HEK293T (cell line): ENCODE data around the gene TRDMT1.

Experiments
- CTCF ChIA-PET: fragments of 350-600 bp; formaldehyde crosslinking; extraction: SDS; loops from one replicate; lab custom pipeline; 2021; ENCODE audit warnings: antibody characterized with exemption, inconsistent platforms; lab: Yijun Ruan, JAX
- POLR2A ChIA-PET: fragments of 350-600 bp; formaldehyde crosslinking; extraction: SDS; loops from one replicate; lab custom pipeline; 2020; ENCODE audit warnings: antibody characterized with exemption, inconsistent platforms; lab: Yijun Ruan, JAX
- DNase-seq: peaks from one replicate; pipeline ENCODE4 v3.0.0; 2012; ENCODE audit warnings: mixed read lengths; ENCODE audit errors: extremely low spot score
- ARNT ChIP-seq: fragments of 450-650 bp; IDR thresholded peaks from 2 replicates; pipeline ENCODE4 v1.6.1; 2017; ENCODE audit warnings: mild to moderate bottlenecking
- BHLHE40 ChIP-seq: fragments of 450-650 bp; IDR thresholded peaks from 2 replicates; pipeline ENCODE4 v1.6.1; 2016; ENCODE audit warnings: mild to moderate bottlenecking, moderate library complexity, borderline replicate concordance
- CTBP1 ChIP-seq: fragments of 450-650 bp; IDR thresholded peaks from 2 replicates; pipeline ENCODE4 v1.6.1; 2016; ENCODE audit warnings: borderline replicate concordance
- ELF4 ChIP-seq: fragments of 450-650 bp; IDR thresholded peaks from 2 replicates; pipeline ENCODE4 v1.6.1; 2017; ENCODE audit warnings: antibody characterized with exemption
- FOXA1 ChIP-seq: fragments of 450-650 bp; IDR thresholded peaks from 2 replicates; pipeline ENCODE4 v1.6.1; 2016; ENCODE audit warnings: mild to moderate bottlenecking
- FOXK2 ChIP-seq: fragments of 450-650 bp; IDR thresholded peaks from 2 replicates; pipeline ENCODE4 v1.6.1; 2016; ENCODE audit warnings: mild to moderate bottlenecking
- FOXM1 ChIP-seq: fragments of 450-650 bp; IDR thresholded peaks from 2 replicates; pipeline ENCODE4 v1.6.1; 2017; ENCODE audit warnings: mild to moderate bottlenecking, borderline replicate concordance
- HDGF ChIP-seq: fragments of 450-650 bp; IDR thresholded peaks from 2 replicates; pipeline ENCODE4 v1.6.1; 2017; ENCODE audit warnings: antibody characterized with exemption, borderline replicate concordance
- L3MBTL2 ChIP-seq: fragments of 450-650 bp; conservative IDR thresholded peaks from 2 replicates; pipeline ENCODE4 v1.6.1; 2016; ENCODE audit warnings: mild to moderate bottlenecking
- LEF1 ChIP-seq: fragments of 450-650 bp; IDR thresholded peaks from 2 replicates; pipeline ENCODE4 v1.6.1; 2017; ENCODE audit warnings: mild to moderate bottlenecking, borderline replicate concordance
- NFRKB ChIP-seq: fragments of 450-650 bp; IDR thresholded peaks from 2 replicates; pipeline ENCODE4 v1.6.1; 2016; ENCODE audit warnings: mild to moderate bottlenecking, moderate library complexity
- PKNOX1 ChIP-seq: fragments of 450-650 bp; IDR thresholded peaks from 2 replicates; pipeline ENCODE4 v1.6.1; 2016
- SP1 ChIP-seq: fragments of 450-650 bp; IDR thresholded peaks from 2 replicates; pipeline ENCODE4 v1.6.1; 2017
- SUZ12 ChIP-seq: fragments of 450-650 bp; IDR thresholded peaks from 2 replicates; pipeline ENCODE4 v1.6.1; 2016; ENCODE audit warnings: mild to moderate bottlenecking
- TARDBP ChIP-seq: fragments of 450-650 bp; IDR thresholded peaks from 2 replicates; pipeline ENCODE4 v1.6.1; 2016
- ZNF384 ChIP-seq: fragments of 450-650 bp; IDR thresholded peaks from 2 replicates; pipeline ENCODE4 v1.6.1; 2016

TRDMT1 gene

DNA sequence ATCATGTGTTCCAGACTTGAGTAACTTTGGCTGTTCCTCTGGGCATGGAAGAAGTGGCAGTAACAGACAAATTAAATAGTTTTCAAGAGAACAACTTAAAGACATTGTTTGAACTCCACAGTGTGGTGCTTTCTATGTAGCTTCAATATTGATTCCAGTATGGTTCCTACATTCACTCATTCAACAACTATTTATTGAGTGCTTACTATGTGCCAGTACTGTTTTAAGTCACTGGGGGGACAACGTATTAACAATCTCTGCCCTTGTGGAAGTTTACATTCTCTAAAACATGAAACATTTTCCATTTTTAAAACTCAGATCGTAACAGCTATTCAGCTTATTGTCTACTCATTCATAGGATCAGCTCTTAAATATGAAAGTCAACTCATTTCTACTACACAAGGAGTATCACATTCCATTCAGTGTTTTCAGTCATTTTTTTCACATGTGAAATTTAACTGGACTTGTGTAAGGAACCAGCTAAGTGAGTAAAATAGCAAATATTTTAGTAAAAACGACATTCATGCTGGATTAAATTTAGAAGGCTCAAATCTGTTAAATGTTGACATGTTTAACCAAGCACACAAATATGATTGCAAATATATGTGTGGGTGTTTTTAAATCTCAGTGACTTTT is 58.3 kb downstream of the TRDMT1 start:
- CTCF ChIA-PET = interaction anchor here (0.6 to 1.1 kb wide), 2 partner anchors 192 to 198 kb away, joined by 3 read pairs; no protein-coding TSS in a partner anchor
- POLR2A ChIA-PET = no interaction called here
- TF ChIP-seq NFRKB (no peak), ZNF384 (no peak), HDGF (no peak), ARNT (no peak), L3MBTL2 (no peak), CTBP1 (no peak), SUZ12 (no peak), LEF1 (no peak), PKNOX1 (no peak), FOXK2 (no peak), FOXM1 (no peak), TARDBP (no peak), SP1 (no peak), FOXA1 (no peak), ELF4 (no peak), BHLHE40 (no peak)
- DNase-seq = no peak

- CTCF ChIA-PET = interaction anchor here (1.0 kb wide), 1 partner anchor 10 kb away, joined by 3 read pairs; no protein-coding TSS in a partner anchor
- POLR2A ChIA-PET = no interaction called here
- TF ChIP-seq SUZ12 = no peak
- no peak for TF ChIP-seq FOXM1
- TF ChIP-seq ARNT = no peak
- no peak for DNase-seq
Measured at GRCh38 chr10:17141504-17142229, 59.8 kb downstream of the TRDMT1 start.

- POLR2A ChIA-PET = interaction anchor here (0.9 kb wide), 1 partner anchor 11 kb away, joined by 3 read pairs; no protein-coding TSS in a partner anchor
- no peak for DNase-seq
- CTCF ChIA-PET = interaction anchor here (0.7 kb wide), 1 partner anchor 172 kb away, joined by 5 read pairs; no protein-coding TSS in a partner anchor
- TF ChIP-seq HDGF (no peak), FOXK2 (no peak), SUZ12 (no peak), BHLHE40 (no peak), FOXM1 (no peak), ZNF384 (no peak)
Measured at GRCh38 chr10:17140386-17140761, 61.1 kb downstream of the TRDMT1 start.

DNA sequence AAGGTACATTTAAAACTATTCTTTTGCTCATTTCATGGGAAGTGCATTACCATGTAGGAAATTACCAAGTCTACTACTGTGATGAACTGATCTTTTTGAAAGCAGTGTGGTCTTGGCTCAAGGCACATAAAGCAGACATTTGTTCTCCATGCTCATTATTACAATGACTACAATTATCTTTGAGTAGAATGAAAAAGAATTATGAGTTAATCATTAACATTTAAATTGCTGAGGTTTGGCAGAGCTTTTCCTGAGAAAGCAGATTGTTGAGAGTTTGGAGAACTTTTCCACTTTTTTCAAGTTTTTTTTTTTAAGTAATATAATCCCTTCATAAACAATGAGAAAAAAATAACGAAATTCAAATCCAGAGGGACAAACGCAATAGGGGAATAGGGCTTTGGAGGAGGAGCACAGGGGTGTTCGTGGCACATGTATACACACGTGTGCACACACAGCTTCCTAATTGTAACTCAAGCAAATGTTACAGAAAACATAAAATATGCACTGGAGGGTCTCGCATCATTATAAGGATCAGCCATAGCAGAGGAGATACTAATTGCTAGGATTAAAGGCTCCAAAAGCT is 62.9 kb downstream of the TRDMT1 start:
- POLR2A ChIA-PET = interaction anchor here (0.9 kb wide), 1 partner anchor 11 kb away, joined by 3 read pairs; no protein-coding TSS in a partner anchor
- CTCF ChIA-PET = no interaction called here
- no peak for DNase-seq
- TF ChIP-seq L3MBTL2 (no peak), PKNOX1 (no peak), ZNF384 (no peak), SUZ12 (no peak)

DNA sequence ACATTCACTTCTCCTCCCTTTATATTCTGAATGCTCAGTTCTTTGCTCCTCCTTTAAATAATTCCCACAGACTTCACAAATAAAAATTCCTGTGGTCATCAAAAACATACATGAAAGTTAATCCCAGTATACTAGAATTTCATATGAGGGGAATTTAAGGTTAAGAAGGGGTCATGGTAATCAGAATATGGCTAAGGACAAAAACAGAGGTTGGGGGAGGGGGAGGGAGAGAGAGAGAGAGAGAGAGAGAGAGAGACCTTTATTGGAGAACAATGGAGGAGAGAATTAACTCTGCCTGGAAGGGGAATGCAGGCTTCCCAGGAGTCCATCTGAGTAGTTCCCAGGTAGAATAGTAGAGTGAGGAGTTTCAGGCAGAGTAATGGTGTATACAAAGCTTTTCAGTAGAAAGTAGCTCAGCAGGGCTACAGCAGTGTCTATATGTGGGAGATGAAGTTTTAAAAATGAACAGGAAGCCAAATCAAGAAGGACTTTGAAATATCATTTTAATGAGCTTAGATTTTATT is 66.7 kb downstream of the TRDMT1 start:
- POLR2A ChIA-PET = no interaction called here
- no peak for DNase-seq
- CTCF ChIA-PET = no interaction called here
- TF ChIP-seq ELF4 (no peak), SP1 (no peak), L3MBTL2 (no peak), FOXA1 (no peak), ZNF384 (no peak), CTBP1 (no peak), TARDBP (no peak), BHLHE40 (no peak), FOXK2 (no peak), LEF1 (no peak), FOXM1 (no peak), ARNT (no peak), SUZ12 (no peak)

DNA sequence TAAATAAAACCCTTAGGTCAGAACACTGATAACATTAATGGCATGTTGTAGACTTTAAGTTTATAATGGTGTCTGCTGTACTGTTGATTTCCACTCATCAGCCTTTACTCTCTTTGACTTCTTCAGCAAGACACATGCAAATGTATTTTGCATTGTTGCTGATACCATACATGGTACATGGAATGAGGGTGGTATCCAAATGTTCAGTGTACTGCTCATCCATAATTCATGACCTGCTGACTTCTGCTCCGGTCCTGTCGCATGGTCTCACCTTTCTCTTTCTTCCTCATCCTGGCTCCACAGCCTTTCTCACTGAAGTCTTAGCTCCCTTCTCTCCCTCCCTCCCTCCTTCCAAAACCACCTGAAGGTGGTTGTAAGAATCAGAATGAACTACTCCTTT is 67.2 kb downstream of the TRDMT1 start:
- ChIA-PET POLR2A (no interaction called here), CTCF (no interaction called here)
- DNase-seq = no peak
- no peak for TF ChIP-seq BHLHE40
- no peak for TF ChIP-seq LEF1
- no peak for TF ChIP-seq SP1
- TF ChIP-seq ARNT = no peak

- no peak for DNase-seq
- ChIA-PET CTCF (no interaction called here), POLR2A (no interaction called here)
- TF ChIP-seq FOXA1 (no peak), HDGF (no peak), BHLHE40 (no peak), LEF1 (no peak), PKNOX1 (no peak), TARDBP (no peak), L3MBTL2 (no peak), SP1 (no peak), NFRKB (no peak), CTBP1 (no peak), SUZ12 (no peak), ELF4 (no peak), FOXK2 (no peak), FOXM1 (no peak), ARNT (no peak), ZNF384 (no peak)
Measured at GRCh38 chr10:17129741-17130140, 71.7 kb downstream of the TRDMT1 start, which contains the start of gene CUBN. Gene CUBN, minus strand, starts transcription at chr10:17129811. Its CDS starts 46 bp downstream, at chr10:17129765.
